Activated T-helper 1 cell treated with anti-CD3 and anti-CD28 coated beads, Interleukin-2, amount 50 U/mL, for 16 hours (primary cell): ENCODE measurements around the gene STAG1.
"Not testable (repeated sequence)": the region's sequence is repeated elsewhere in the genome, so short reads cannot be mapped to it uniquely, and the experiment has no call there.

ENCODE experiments used
- DNase-seq, 2 donors: peaks; one replicate each; pipeline ENCODE4 v3.0.0-alpha.2; 2020; ENCODE audit warnings: low read depth in 1 of 2, low spot score in 1 of 2

Gene STAG1

DNA sequence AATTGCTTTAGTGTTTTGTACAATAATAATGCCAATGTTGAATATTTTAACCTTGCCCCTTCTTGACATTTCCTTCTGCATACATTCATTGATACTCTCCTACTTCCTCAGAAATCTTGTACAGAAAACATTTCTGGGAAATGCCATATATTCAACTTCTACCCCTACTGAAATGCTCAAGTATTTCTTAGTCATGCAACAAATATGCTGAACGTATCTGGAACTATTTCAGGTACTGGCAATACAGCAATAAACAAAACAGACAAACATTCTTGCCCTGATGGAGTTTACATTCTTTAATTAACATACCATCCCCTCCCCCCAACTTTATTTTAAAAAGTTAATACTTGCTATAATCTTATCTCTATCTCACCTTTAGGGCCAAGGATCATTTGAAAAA lies 147.2 kb downstream of the STAG1 start:
- DNase-seq = no peak

DNA sequence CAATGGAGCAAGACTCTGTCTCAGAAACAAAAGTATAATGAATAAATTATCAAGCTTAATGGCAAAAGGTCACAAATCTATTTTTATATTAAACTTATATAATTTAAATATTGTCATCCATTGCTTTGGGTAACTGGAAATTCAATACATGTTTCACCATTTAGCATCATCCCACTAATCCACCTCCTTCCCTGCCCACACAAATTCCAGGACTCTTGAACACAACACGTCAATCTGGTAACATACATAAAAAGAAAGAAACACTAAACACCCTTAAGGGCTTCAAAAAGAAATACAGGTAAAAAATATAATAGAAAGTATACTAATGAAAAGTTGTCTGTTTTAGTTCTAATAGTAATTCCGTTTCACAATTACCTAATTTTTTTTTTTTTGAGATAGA lies 149.4 kb downstream of the STAG1 start:
- DNase-seq = no peak

- no peak for DNase-seq
Measured at GRCh38 chr3:136595913-136596697, 156.1 kb downstream of the STAG1 start.

GRCh38 chr3:136586580-136586979 lies 165.6 kb downstream of the STAG1 start:
- DNase-seq = no peak

DNA sequence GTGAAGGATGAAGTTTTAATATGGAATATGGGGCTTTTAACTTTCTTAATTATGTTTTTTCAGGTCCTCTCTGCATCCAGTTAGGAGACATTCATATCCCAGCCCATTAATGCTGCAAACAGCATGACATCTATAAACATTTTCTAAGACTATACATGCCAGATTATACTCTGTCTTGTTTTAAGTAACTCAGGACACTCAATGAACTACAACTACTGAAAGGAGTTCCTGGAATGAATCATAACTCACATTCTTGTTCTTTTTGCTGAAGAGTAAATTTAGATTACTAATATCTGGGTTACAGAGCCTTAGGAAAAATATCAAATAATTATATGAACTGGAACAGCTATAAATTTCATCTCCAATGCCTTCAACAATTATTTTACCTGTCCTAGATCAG lies 167.4 kb downstream of the STAG1 start:
- DNase-seq = no peak

GRCh38 chr3:136583823-136584222 lies 168.4 kb downstream of the STAG1 start:
- DNase-seq = no peak

DNA sequence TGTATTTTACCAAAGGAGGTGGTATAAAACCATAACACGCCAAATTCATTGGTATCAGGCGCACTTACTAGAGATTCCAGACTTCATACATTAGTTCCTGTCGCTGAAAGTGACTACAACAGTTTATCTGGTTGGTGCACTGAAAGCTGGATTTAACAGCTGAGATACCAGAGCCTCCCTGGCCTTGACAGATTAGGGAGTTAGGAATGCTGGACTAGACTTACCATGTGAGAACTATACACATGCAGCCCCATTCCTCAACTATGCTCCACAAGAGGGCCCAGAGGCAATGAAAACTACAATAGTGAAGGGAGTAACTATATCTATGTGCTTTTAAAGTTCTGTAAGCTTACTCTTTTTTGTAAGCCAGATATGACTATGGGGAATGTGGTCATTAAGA lies 174.4 kb downstream of the STAG1 start:
- DNase-seq = no peak

GRCh38 chr3:136576279-136577009 lies 175.7 kb downstream of the STAG1 start:
- no peak for DNase-seq

- DNase-seq = no peak
Measured at GRCh38 chr3:136567599-136568188, 184.5 kb downstream of the STAG1 start.

DNA sequence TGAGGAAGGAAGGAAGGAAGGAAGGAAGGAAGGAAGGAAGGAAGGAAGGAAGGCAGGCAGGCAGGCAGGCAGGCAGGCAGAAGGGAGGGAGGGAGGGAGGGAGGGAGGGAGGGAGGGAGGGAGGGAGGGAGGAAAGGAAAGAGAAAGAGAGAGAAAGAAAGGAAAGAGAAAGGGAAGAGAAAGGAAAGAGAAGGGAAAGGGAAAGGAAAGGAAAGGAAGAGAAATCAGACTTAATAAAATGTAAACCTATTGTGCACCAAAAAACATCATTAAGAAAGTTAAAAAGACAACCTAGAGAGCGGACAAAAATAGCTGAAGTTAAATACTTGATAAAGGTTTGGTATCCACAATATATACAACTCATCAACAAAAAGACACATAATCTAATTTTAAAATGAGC lies 187.2 kb downstream of the STAG1 start:
- not testable (repeated sequence) for DNase-seq

DNA sequence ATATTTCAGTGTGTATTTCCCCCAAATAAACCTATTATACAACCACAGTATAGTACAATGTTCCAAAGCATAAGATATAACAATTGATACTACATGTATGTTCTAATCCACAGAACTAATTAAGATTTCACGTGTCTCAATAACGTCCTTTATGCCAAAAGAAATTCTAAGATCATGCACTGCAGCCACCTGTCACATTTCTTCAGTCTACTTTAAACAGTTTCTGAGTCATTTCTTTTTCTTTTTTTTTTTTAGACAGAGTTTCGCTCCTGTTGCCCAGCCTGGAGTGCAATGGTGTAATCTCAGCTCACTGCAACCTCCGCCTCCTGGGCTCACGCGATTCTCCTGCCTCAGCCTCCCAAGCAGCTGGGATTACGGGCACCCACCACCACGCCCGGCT lies 190.2 kb downstream of the STAG1 start:
- DNase-seq = no peak

- DNase-seq = no peak
Measured at GRCh38 chr3:136559896-136560295, 192.3 kb downstream of the STAG1 start.

DNA sequence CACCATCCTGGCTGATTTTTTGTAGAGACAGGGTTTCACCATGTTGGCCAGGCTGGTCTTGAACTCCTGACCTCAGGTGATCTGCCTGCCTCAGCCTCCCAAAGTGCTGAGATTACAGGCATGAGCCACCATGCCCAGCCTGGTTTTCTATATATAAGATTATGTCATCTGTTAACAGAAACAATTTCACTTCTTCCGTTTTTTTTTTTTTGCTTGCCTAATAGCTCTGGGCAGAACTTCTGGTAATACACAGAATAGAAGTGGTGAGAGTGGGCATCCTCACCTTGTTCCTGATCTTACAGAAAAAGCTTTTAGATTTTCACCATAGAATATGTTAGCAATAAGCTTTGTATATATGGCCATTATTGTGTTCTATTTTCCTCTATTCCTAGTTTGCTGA lies 202.7 kb downstream of the STAG1 start:
- not testable (repeated sequence) for DNase-seq

DNA sequence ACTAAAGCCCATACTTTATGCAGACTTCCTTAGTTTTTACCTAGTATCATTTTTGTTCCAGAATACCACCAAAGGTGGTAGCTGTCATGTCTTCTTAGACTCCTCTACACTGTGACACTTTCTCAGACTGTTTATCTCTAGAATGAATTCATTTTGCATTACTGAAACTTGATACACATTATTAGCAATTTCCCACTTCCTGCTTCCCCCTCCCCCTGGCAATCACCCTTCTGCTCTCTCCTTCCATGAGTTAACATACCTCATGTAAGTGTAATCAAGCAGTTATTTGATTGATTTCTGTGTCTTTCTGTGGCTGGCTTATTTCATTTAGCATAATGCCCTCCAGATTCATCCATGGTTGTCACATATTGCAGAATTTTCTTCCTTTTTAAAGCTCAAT lies 204.9 kb downstream of the STAG1 start:
- no peak for DNase-seq

DNA sequence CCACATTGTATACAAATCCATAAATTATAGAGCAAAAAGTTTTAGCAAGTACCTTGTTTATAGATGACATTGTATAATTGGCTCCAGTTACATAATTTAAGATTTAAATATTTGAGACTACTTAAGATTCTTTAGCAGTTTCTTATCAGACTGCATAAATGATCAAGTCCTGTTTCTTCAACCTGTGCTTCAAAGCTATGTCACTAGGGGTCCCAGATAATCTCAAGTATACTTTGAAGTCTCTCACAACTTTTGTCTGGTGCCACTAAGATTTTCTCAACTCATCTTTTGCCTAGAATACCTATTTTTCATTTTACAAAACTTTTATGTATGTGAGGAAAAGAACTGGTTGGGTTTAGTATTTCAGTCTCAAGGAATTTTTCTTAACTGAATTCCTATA lies 205.5 kb downstream of the STAG1 start:
- DNase-seq = no peak

DNA sequence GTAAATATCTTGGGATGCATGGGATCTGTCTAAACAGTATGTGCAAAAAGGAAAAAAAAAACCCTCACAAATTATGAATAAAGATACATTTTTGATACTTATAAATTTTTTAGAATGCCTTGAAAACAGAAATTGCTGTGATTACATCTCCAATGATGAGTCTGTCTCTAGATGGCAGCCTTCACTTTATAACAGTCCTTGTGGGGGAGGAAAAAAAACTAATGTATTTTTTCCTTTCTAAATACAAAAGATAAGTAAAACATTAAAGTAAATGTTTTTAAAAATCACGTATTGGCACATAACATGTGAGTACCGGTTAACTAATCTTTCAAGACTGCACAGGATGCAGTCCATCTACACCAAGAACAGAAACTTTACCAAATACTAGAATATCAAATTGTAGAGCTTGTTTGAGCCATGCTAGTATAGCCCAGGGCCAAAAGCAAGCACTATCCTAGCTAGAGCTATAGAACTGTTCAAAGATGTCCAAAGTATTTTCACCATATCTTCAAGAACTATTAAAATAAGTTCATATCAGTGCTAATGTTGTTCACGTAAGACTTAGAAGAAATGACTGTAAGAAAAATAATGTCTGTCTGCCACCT lies 206.4 kb downstream of the STAG1 start:
- DNase-seq = no peak

GRCh38 chr3:136544532-136544931 lies 207.6 kb downstream of the STAG1 start:
- no peak for DNase-seq

- DNase-seq = no peak
Measured at GRCh38 chr3:136543385-136543784, 208.8 kb downstream of the STAG1 start.

- no peak for DNase-seq
Measured at GRCh38 chr3:136535906-136536305, 216.3 kb downstream of the STAG1 start.

- DNase-seq = no peak
Measured at GRCh38 chr3:136532766-136533165, 219.4 kb downstream of the STAG1 start.

GRCh38 chr3:136518102-136518501 lies 234.1 kb downstream of the STAG1 start:
- no peak for DNase-seq

DNA sequence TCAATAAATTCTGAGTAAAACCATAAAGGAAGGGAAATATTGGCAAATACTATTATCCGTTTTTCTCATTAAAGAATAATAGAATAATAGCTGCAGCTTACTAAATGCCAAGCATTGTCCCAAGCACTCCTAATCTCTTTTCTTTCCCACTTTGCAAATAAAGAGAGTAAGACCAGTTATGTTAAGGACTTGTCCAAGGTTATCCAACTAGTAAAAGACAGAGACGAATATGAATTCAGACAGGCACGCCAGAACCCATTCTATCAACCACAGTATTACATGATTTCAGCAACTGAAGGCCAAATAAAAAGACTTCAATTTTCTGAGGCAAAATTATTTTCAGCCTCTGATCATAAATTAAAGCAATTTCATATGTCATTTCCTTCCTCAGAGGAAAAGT lies 235.5 kb downstream of the STAG1 start:
- DNase-seq = no peak
